HG03196 (cell line): ENCODE data around the gene DCTPP1.
A peak's percentile ranks its signal among the peaks of the same experiment; 100 is the strongest.
"Not testable (repeated sequence)": the region's sequence is repeated elsewhere in the genome, so short reads cannot be mapped to it uniquely, and the experiment has no call there.

Experiments
- ATAC-seq: cut with Tn5 transposase; IDR thresholded peaks from one replicate; pipeline ENCODE4 v1.9.1; 2021; ENCODE audit not compliant: unreplicated experiment

Gene DCTPP1

DNA sequence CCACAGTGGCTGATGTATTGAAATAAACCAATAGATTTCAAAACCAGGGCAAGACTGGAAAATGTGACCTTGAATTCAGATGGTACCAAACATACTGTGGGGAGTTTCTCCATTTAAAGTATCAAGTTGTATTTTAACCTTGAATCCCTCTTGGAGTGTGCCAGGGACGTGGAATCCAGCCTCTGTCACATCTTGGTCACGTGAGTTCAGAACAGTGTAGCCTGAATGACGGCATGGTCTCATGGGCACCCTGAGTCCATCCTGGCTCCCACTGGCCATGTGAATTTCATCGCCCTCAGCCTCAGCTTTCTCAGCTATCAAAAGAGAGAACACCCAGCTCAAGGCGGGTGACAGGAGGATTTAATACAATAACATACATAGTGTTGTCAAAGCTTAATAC, 15.7 kb downstream of the DCTPP1 start:
- no peak for ATAC-seq

DNA sequence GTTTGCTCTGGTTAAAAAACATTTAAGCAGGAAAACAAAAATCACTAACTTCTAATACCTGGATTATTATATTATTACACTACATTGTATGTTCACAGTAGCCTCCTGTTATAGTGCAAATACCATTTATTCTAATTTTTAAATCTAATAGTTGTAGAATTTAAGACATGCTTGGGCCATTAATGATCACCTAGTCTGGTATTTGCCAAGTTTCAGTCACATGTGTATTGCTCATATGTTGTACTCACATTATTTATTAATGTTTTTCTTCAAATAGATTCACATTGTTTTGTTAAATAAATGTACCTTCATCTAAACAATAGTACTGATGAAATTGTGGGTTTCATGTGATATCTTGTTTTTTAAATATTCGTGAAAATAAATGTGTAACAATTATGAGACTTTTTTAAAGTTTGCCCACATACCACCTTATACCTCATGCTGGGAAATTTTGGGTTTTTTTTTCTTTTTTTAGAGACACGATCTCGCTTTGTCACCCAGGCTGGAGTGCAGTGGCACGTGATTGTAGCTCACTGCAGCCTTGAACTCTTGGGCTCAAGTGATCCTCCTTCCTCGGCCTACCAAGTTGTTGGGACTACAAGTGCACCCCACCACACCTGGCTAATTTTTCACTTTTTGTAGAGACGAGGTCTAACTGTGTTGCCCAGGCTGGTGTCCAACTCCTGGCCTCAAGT, 16.6 kb downstream of the DCTPP1 start:
- ATAC-seq = no peak

DNA sequence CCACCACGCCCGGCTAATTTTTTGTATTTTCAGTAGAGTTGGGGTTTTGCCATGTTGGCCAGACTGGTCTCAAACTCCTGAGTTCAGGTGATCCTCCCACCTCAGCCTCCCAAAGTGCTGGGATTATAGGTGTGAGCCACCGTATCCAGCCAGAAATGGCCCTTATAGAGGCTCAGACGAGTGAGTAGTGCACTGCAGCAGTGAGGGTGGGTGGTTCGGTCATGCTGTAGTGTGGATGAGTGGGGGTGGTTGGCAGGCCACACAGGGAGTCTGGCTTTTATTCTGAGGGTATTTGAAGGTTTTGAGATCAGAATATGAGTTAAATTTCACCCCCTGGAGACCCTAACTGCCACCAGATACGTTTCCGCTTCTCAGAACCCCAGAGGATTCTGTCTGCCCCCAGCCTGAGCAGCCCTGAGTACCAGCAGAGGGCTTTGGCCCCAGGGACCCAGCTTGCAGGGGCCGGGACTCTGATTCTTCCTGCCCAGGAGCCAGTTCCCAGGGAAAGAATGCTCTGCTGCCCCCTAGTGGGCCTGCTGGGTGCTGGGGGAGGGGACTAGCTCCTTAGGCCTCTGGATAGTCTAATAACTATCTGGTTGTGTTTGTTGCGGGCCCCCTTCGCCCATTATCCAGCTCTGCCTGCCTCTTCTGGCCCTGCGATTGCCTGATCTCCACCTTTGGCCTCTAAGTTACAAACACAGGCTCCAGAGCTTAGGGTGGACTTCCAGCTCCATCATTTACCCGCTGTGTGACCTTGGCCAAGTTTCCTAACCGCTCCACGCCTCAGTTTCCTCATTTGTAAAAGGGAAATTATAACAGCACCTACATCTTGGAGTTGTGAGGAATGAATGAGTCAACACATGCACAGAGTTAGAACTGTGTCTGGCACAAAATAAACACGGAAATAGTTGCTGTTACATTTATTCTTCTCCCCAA, 20.4 kb downstream of the DCTPP1 start:
- ATAC-seq = no peak

DNA sequence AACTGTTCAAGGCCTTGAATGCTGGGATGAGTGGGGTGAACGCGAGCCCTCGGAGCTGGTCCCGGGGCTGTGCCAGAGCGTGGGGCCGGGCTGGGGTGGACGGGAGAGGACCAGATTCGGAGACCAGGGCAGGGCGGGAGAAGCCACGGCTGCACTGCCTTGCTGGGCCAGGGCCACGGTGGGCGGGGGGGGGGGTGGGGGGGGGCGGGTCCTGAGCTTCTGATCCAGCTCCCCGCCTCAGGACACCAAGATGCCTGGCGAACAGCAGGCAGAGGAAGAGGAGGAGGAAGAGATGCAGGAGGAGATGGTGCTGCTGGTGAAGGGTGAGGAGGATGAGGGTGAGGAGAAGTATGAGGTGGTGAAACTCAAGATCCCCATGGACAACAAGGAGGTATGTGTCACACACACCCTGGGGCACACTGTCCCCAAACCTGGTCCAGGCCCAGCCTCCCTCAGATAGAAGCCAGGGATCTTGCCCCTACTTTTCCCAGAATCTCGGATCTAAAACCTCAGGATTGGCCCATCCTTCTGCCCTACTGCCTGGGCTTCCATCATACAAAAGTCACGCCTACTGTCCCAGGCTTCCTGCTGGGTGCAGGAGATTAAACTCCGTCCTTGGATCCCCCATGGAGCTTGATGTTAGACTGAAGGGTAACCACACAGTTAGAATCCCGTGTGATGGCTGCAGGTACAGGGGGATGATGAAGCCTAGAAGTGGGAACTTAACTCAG, 21.9 kb downstream of the DCTPP1 start:
- ATAC-seq = no peak

DNA sequence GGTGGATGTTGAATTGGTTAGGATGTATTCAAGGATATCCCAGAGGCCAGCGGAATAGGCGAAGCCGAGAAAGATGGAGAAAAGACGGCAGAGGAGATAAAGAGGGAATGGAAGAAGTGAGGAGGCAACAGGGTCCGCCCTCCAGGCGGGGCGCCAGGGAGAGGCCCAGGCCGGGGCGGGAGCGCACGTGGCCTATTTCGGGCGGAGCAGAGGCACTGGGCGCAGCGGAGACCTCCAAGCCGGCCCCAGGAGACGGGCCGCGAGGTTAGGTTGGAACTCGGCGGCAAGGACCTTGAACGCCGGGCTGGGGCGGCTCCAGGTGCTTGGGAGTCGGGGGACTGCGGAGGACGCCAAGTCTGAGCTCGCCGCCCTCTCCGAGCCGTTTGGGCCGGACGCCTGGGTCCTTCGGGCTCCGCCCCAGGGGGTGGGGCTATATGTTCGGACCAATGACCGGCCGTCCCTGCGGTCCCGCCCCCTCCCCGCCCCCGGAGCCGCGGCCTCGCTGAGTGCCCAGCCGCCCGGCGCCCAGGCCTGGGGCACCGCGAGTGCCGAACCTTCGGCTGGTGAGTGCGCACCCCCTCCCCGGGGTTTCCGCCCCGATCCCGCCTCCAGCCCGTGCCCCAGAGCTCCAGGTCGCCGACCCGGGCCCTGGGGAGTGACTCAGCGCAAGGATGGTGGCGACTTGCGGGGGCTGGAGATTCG, 22.6 kb downstream of the DCTPP1 start, which contains the start of gene ZNF771:
ZNF771 (plus strand) TSS at position 505 of the 702 bp plus-strand sequence. CDS start 448 bp downstream, outside the sequence.
- peak; percentile 74 for ATAC-seq

DNA sequence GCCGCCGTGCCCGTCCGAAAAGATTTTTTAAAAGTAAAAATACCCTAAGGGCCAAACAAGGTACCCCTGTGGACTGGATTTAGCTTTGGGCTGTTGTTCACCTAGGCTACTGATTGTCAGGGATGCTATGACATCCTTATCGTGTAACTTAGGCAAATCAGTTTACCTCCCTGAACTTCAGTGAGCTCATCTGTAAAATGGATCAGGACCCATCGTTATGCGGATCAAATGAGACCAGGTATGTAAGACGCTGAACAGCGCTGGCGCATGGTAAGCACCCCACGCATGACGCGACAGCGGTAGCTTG, 23.1 kb downstream of the DCTPP1 start:
- ATAC-seq = peak; percentile 19

DNA sequence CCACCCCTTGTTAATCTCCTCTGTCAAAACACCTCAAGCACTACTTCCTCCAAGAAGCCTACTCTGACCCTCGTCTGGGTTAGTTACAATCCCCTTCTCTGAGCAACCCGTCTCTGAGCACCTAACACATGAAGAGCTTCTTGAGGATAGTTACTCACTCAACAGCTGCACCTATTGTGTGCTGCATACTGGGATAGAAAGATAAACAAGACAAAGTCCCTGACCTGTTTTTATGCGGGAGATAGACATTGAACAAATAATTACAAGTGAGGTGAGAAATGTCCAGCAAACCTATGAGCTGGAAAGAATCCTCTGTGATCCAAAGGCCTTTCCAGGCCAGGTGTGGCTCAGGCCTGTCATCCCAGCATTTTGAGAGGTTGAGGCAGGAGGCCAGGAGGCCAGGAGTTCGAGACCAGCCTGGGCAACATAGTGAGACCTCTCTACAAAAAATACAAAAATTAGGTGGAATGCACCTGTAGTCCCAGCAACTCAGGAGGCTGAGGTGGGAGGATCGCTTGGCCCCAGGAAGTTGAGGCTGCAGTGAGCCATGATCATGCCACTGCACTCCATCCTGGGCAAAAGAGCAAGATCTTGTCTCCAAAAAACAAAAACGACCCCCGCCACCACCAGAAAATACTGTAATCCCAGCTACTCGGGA, 27.9 kb downstream of the DCTPP1 start:
- ATAC-seq = no peak

DNA sequence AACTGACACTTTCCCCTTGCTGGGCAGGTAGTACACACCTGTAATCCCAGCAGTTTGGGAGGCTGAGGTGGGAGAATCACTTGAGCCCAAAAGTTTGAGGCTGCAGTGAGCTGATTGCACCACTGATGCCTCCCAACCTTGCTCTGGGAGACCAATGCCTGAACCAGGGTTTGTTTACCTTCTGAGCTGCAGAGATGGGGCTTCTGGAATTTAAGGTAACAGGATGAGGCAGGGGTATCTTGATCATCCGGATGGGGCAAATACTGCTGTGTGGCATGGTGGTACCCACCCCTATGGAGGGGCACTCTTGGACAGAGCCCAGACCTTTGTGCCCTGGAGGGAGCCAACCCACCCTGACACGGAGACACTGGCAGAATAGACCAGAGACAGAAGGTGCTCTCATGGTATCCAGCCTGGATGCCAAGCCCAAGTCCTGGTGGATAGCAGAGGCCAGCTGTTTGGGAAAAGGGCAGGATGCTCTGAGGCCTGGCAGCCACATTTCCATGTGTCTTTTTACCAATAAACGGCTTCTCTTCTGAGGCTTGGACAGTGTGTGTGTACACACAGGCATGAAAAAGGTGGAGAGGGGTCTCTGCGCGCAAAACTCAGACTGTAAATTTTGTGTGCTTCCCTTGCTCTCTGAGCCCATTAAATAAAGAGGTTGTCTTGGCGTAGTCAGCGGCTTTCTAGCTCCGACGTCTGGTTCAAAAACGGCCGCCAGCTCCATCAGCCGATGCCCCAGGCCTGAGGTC, 30.2 kb downstream of the DCTPP1 start:
- ATAC-seq = no peak

DNA sequence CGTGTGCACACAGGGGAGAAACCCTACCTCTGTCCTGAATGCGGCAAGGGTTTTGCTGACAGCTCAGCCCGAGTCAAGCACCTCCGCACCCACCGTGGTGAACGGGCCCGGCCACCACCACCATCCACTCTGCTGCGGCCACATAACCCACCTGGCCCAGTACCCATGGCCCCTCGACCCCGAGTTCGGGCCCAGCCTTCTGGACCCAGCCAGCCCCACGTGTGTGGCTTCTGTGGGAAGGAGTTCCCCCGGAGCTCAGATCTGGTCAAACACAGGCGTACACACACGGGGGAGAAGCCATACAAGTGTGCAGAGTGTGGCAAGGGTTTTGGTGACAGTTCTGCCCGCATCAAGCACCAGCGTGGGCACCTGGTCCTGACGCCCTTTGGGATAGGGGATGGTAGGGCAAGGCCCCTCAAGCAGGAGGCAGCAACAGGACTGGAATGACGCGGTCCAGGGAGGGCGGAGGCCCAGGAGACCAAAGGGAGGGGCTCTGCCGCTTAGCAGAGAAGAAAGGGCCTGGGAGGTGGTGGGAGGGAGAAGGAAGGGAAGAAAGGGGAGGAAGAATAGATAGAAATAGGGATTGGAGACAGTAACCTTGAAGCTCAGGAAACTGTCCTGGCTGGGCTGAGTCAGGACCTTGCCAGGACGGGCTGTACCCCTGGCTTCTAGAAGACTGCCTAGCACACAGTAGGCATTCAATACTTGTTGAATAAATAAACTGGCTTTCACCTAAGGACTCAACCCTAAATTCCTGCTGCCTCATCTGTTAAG, 31.0 kb downstream of the DCTPP1 start:
- ATAC-seq = no peak

DNA sequence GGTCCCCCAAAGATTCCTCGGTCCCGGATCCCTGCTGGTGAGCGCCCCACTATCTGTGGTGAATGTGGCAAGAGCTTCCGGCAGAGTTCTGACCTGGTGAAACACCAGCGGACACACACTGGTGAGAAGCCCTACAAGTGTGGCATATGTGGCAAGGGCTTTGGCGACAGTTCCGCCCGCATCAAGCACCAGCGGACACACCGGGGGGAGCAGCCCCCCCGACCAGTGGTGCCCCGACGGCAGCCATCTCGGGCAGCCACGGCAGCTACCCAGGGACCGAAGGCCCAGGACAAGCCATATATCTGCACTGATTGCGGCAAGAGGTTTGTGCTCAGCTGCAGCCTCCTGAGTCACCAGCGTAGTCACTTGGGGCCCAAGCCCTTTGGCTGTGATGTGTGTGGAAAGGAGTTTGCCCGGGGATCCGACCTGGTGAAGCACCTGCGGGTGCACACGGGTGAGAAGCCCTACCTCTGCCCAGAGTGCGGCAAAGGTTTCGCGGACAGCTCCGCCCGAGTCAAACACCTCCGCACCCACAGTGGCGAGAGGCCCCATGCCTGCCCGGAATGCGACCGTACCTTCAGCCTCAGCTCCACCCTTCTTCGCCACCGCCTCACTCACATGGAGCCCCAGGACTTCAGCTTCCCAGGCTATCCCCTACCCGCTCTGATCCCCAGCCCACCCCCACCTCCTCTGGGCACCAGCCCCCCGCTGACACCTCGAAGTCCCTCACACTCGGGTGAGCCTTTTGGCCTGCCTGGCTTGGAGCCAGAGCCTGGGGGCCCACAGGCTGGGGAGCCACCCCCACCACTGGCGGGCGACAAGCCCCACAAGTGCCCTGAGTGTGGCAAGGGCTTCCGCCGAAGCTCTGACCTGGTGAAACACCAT, 31.8 kb downstream of the DCTPP1 start:
- no peak for ATAC-seq

DNA sequence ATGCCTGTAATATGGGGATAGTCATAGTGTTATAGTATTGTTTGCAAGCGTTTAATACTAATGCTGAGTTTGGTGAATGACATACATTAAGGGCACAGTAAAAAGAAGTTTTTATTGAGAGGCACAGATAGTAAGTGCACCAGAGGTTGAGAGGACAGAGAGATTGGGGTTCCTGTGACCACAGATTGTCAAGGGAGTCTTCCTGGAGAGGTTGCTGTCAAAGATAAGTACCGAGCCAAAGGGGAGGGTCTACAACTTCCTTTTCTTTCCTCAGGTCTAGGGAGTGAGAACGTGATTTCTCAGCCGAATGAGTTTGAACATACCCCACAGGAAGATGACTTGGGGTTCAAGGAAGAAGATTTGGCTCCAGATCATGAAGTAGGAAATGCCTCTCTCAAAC, 32.8 kb downstream of the DCTPP1 start:
- no peak for ATAC-seq

DNA sequence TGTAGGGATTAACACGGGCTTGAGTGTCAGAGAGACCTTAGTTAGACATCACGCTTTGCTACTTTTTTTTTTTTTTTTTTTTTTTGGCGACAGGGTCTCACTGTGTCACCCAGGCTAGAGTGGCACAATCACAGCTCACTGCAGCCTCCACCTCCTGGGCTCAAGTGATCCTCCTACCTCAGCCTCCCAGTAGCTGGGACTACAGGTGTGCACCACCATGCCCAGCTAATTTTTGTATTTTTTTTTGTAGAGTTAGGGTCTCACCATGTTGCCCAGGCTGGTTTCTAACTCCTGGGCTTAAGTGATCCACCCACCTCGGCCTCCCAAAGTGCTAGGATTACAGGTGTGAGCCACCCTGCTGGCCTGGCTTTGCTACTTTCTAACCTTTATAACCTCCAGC, 33.2 kb downstream of the DCTPP1 start:
- ATAC-seq = not testable (repeated sequence)

DNA sequence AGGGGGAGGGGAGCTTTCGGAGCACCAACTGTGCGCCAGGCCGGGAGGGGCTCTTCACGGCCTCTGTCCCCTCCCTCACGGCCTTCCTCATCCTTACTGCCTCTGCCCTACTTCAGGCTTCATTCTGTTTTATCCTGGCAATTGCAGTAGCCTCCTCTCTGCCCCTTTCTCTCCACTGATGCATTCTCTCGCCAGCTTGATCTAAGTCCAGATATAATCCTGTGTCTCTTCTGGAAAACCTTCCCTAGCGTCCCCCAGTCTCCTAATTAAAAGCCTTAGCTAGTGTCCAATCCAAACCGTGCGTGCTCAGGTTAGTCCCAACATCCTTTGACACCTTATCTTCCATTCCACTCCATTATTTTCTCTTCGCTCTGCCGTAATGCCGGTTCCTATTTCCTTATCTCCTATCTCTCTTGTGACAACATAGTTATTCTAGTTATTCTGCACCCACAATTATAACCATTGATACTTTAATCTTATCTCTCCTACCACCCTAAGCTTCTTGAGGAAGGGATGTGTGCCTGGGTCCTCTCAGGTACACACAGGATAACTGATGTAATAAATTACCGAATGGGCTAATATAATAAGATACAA, 33.7 kb downstream of the DCTPP1 start:
- ATAC-seq = peak; percentile 11

DNA sequence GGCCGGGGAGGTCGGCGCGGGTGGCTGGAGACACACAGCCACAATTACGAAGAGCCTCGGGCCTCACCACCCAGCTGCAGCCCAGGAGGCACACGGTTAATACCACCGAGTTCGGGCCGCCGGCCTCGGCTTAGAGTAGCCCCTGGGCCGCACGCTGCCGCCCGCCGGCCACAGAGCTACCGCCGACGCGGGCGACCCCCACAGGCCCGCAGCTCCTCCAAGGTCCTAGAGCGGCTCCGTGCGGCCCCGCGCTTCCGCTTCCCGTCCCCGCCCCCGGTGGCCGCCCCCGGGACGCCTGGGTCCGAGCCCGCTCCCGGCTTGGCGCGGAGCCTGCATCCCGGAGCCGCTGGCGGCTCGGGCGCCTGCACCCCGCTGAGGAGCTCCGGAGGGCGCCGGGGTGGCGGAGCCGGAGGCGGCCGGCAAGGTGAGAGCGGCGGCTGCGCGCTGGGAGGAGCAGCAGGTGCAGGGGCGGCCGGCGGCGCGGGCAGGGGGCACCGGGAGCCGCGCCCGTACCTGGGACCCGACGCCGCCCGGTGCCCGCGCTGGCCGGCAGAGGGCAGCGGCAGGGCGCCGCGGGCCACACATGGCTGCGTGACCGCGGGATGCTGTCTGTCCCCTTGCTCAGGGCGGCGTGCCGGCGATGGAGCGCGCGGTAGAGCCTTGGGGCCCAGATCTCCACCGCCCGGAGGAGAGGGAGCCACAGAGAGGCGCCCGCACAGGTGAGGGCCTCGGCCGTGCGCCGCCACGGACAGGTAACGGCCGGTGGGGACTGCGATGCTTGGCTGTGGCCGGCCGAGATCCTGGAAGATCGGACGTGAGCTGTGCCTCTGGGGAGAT, 34.5 kb downstream of the DCTPP1 start, which contains the start of gene ZNF48:
ZNF48 (plus strand) TSS at position 266 of the 837 bp plus-strand sequence; CDS start at position 641, 375 bp downstream.
- ATAC-seq = peak; percentile 55

DNA sequence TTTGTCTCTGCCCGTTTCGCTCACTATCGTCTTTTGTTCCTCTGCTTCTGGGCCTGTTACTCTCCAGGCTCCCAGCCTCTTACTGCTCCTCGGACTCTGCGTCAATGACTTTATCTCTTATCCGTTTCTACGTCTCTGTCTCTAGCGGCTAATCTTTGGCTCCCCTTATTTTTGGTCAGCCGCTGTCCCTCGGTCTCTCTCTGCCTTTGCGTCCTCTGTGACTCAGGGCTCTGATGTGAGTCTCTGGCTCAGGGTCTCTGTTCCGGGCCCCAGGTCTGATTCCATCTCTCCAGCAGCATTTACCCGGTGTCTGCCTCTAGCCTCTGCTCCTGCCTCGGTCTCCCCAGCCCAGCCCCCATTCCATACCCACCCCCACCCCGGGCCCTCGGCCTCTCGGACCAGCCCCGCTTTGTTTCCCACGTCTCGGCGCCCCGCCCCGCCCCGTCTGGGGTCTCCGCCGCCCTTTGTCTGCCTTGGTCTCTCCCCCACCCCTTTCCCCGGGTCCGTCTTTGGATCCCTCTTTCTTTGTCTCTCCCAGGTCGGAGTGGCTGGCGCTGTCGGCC, 35.2 kb downstream of the DCTPP1 start:
- no peak for ATAC-seq

DNA sequence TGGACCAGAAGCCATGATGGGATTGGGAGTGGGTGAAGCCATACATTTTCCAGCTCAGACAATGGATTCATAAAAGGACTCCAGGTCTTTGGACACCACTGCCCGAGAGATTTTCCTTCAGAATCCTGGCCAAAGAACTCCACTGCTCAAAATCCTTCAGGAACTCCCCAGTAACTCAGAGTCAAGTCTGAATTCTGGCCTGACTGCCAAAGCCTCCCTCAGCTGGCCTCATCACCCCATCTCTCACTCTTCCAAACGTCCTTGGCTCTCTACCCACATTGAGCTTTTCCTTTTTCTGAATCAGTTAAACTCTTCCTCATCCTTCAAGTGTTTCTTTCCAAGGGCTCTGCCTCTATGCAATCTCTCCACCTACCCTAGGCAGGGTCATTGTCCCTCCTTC, 46.3 kb downstream of the DCTPP1 start:
- no peak for ATAC-seq
